ENCODE data around the gene GRID2.

The GRID2 gene

GRCh38 chr4:93809773-93810172 lies 1506.0 kb downstream of the GRID2 start:
- FAIRE-seq (no peak), DNase-seq (ENCODE audit: insufficient read length, low spot score) (no peak)
- TF ChIP-seq POU2F2 (IDR thresholded peaks at IDR 0.05; ENCODE audit: low read depth, low read length) (no peak), TAF1 (IDR thresholded peaks at IDR 0.05; ENCODE audit: low read depth, low read length) (no peak), PAX5 (IDR thresholded peaks at IDR 0.05; ENCODE audit: insufficient read depth, low read length, severe bottlenecking) (no peak), SPI1 (IDR thresholded peaks at IDR 0.05; ENCODE audit: low read depth, low read length) (no peak), POLR2A (IDR thresholded peaks at IDR 0.05; ENCODE audit: low read depth, low read length) (no peak), POLR2AphosphoS5 (IDR thresholded peaks at IDR 0.05; ENCODE audit: low read depth, low read length) (no peak)

- TF ChIP-seq TAF1 (IDR thresholded peaks at IDR 0.05; ENCODE audit: low read depth, low read length) = no peak
- no peak for TF ChIP-seq POLR2A (IDR thresholded peaks at IDR 0.05; ENCODE audit: low read depth, low read length)
- TF ChIP-seq PAX5 (IDR thresholded peaks at IDR 0.05; ENCODE audit: insufficient read depth, low read length, severe bottlenecking) = no peak
- TF ChIP-seq SPI1 (IDR thresholded peaks at IDR 0.05; ENCODE audit: low read depth, low read length) = no peak
- FAIRE-seq = no peak
Observed at GRCh38 chr4:93810340-93810992, 1506.7 kb downstream of the GRID2 start.

GRCh38 chr4:93813092-93813491 lies 1509.3 kb downstream of the GRID2 start:
- TF ChIP-seq TAF1 (IDR thresholded peaks at IDR 0.05; ENCODE audit: low read depth, low read length) (no peak), POU2F2 (IDR thresholded peaks at IDR 0.05; ENCODE audit: low read depth, low read length) (no peak), PAX5 (IDR thresholded peaks at IDR 0.05; ENCODE audit: insufficient read depth, low read length, severe bottlenecking) (no peak), SPI1 (IDR thresholded peaks at IDR 0.05; ENCODE audit: low read depth, low read length) (no peak), POLR2AphosphoS5 (IDR thresholded peaks at IDR 0.05; ENCODE audit: low read depth, low read length) (no peak), POLR2A (IDR thresholded peaks at IDR 0.05; ENCODE audit: low read depth, low read length) (no peak)
- DNase-seq (ENCODE audit: insufficient read length, low spot score) (no peak), FAIRE-seq (no peak)

More at GRCh38 chr4:93810340-93810992, 1506.7 kb downstream of the GRID2 start:
- no peak for DNase-seq (ENCODE audit: insufficient read length, low spot score)

DNA sequence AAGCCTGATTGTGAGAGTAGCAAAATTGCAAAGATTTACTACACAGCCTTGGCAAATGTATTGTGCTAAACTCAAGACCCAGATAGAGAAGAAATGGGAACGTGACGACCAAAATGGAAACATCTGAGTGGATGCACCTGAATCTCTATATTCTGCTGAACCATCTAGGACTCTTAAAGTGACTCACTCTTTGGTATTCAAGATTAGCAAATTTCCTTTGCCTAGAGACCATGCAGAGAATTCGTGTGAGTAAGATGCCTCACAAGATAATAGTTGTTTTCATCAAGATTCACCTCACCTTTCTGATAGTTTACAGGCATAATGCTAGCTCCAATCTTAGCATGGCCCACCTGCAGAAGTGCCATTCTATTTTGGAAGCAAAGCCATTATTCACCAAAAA lies 1510.4 kb downstream of the GRID2 start:
- no peak for DNase-seq (ENCODE audit: insufficient read length, low spot score)
- TF ChIP-seq SPI1 (IDR thresholded peaks at IDR 0.05; ENCODE audit: low read depth, low read length) = no peak
- no peak for TF ChIP-seq POU2F2 (IDR thresholded peaks at IDR 0.05; ENCODE audit: low read depth, low read length)
- no peak for TF ChIP-seq POLR2AphosphoS5 (IDR thresholded peaks at IDR 0.05; ENCODE audit: low read depth, low read length)
- no peak for FAIRE-seq

GRCh38 chr4:93814722-93815121 lies 1511.0 kb downstream of the GRID2 start:
- no peak for TF ChIP-seq POU2F2 (IDR thresholded peaks at IDR 0.05; ENCODE audit: low read depth, low read length)
- no peak for TF ChIP-seq POLR2A (IDR thresholded peaks at IDR 0.05; ENCODE audit: low read depth, low read length)
- no peak for TF ChIP-seq POLR2AphosphoS5 (IDR thresholded peaks at IDR 0.05; ENCODE audit: low read depth, low read length)
- TF ChIP-seq PAX5 (IDR thresholded peaks at IDR 0.05; ENCODE audit: insufficient read depth, low read length, severe bottlenecking) = no peak
- no peak for TF ChIP-seq TAF1 (IDR thresholded peaks at IDR 0.05; ENCODE audit: low read depth, low read length)
- no peak for TF ChIP-seq SPI1 (IDR thresholded peaks at IDR 0.05; ENCODE audit: low read depth, low read length)
- FAIRE-seq (no peak), DNase-seq (ENCODE audit: insufficient read length, low spot score) (no peak)

Measured in GM12891 (cell line).